ENCODE results near the gene BTG2.
"Not testable (repeated sequence)": the region's sequence is repeated elsewhere in the genome, so short reads cannot be mapped to it uniquely, and the experiment has no call there.

Gene BTG2

GRCh38 chr1:203304919-203305808 lies at the start of gene BTG2:
Gene BTG2, plus strand, starts transcription at chr1:203305519. Its CDS starts 88 bp downstream, at chr1:203305607.
- Histone ChIP-seq H3K9ac (ENCODE audit: low read length in 2 of 2) (peak within 1 kb of the TSS; percentile 98 to 100), H3K27ac (ENCODE audit: low read length) (peak within 1 kb of the TSS; percentile 100), H3K9me3 (ENCODE audit: control insufficient read depth in 2 of 2, low read length in 2 of 2) (no peaks in the 10 kb centered on the region), H3K4me1 (ENCODE audit: control insufficient read depth, insufficient read depth, low read length) (peaks cover 35% of the 10 kb centered on the region), H3K27me3 (ENCODE audit: control insufficient read depth in 1 of 2, insufficient read depth in 2 of 2, low read length in 2 of 2) (no peaks in the 10 kb centered on the region), H3K4me3 (ENCODE audit: low read length in 2 of 2) (peak within 1 kb of the TSS; percentile 71 to 98), H3K36me3 (ENCODE audit: control insufficient read depth in 2 of 2, insufficient read depth in 2 of 2, low read length in 2 of 2) (peaks cover 21 to 35% of the 10 kb centered on the region in 2 donors)

- not testable (repeated sequence) for H3K9ac ChIP-seq (ENCODE audit: low read length in 2 of 2); H3K9me3 ChIP-seq (ENCODE audit: control insufficient read depth in 2 of 2, low read length in 2 of 2); H3K36me3 ChIP-seq (ENCODE audit: control insufficient read depth in 2 of 2, insufficient read depth in 2 of 2, low read length in 2 of 2); H3K4me3 ChIP-seq (ENCODE audit: low read length in 2 of 2); H3K27ac ChIP-seq (ENCODE audit: low read length); H3K27me3 ChIP-seq (ENCODE audit: control insufficient read depth in 1 of 2, insufficient read depth in 2 of 2, low read length in 2 of 2); H3K4me1 ChIP-seq (ENCODE audit: control insufficient read depth, insufficient read depth, low read length)
These were observed 48.7 kb upstream of the BTG2 start for GRCh38 chr1:203256636-203257035.

DNA sequence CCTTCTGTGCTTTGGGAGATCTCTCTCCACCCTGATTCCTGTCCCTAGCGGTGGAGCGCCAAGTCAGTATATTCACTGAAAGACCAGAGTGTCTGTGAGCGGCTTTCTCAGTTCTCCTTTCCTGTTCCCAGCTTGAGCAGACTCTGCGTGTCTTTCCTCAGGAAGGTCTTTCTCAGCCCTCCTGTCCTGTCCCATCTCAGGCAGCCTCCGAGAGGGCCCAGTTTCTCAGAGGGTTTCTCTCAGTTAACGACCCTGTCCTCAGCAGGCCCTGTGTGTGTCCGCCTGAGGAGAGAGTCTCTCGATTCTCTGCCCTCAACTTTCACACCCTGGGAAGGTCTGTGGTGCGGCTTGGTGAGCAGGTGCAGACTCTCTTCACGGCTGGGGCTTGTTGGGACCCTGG lies 41.8 kb upstream of the BTG2 start:
- H3K9ac ChIP-seq (ENCODE audit: low read length in 2 of 2), result no peak overlapping the region
- no peaks in the 10 kb centered on the region for H3K27me3 ChIP-seq (ENCODE audit: control insufficient read depth in 1 of 2, insufficient read depth in 2 of 2, low read length in 2 of 2)
- H3K4me3 ChIP-seq (ENCODE audit: low read length in 2 of 2), result no peak overlapping the region
- no peaks in the 10 kb centered on the region for H3K36me3 ChIP-seq (ENCODE audit: control insufficient read depth in 2 of 2, insufficient read depth in 2 of 2, low read length in 2 of 2)
- no peaks in the 10 kb centered on the region for H3K9me3 ChIP-seq (ENCODE audit: control insufficient read depth in 2 of 2, low read length in 2 of 2)
- H3K4me1 ChIP-seq (ENCODE audit: control insufficient read depth, insufficient read depth, low read length), result peaks cover 4% of the 10 kb centered on the region
- H3K27ac ChIP-seq (ENCODE audit: low read length), result no peak overlapping the region

- Histone ChIP-seq H3K27me3 (ENCODE audit: control insufficient read depth in 1 of 2, insufficient read depth in 2 of 2, low read length in 2 of 2) (no peaks in the 10 kb centered on the region), H3K27ac (ENCODE audit: low read length) (no peak overlapping the region)
These were observed 41.2 kb upstream of the BTG2 start for GRCh38 chr1:203264052-203264501.

DNA sequence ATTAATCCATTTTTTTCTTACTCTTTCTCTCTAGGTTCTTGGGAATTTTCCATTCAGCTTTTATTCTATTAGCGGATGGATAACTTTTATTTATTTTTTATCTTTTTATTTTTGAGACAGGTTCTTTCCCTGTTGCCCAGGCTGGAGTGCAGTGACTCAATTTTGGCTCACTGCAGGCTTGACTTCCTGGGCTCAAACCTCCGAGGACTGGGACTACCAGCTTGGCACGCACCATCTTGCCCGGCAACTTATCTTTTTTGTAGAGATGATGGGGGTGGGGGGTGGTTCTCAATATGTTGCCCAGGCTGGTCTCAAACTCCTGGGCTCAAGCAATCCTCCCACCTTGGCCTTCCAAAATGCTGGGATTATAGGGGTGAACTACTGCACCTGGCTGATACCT lies 39.8 kb upstream of the BTG2 start:
- Histone ChIP-seq H3K27ac (ENCODE audit: low read length) (no peak overlapping the region), H3K27me3 (ENCODE audit: control insufficient read depth in 1 of 2, insufficient read depth in 2 of 2, low read length in 2 of 2) (no peaks in the 10 kb centered on the region), H3K9ac (ENCODE audit: low read length in 2 of 2) (no peak overlapping the region), H3K9me3 (ENCODE audit: control insufficient read depth in 2 of 2, low read length in 2 of 2) (no peaks in the 10 kb centered on the region), H3K4me1 (ENCODE audit: control insufficient read depth, insufficient read depth, low read length) (peaks cover 7% of the 10 kb centered on the region), H3K4me3 (ENCODE audit: low read length in 2 of 2) (no peak overlapping the region), H3K36me3 (ENCODE audit: control insufficient read depth in 2 of 2, insufficient read depth in 2 of 2, low read length in 2 of 2) (no peaks in the 10 kb centered on the region)

More at GRCh38 chr1:203264052-203264501, 41.2 kb upstream of the BTG2 start:
- H3K36me3 ChIP-seq (ENCODE audit: control insufficient read depth in 2 of 2, insufficient read depth in 2 of 2, low read length in 2 of 2), result no peaks in the 10 kb centered on the region
- H3K9me3 ChIP-seq (ENCODE audit: control insufficient read depth in 2 of 2, low read length in 2 of 2), result no peaks in the 10 kb centered on the region
- H3K9ac ChIP-seq (ENCODE audit: low read length in 2 of 2), result no peak overlapping the region
- H3K4me1 ChIP-seq (ENCODE audit: control insufficient read depth, insufficient read depth, low read length), result peaks cover 7% of the 10 kb centered on the region
- H3K4me3 ChIP-seq (ENCODE audit: low read length in 2 of 2), result no peak overlapping the region

- H3K9ac ChIP-seq (ENCODE audit: low read length in 2 of 2); H3K27ac ChIP-seq (ENCODE audit: low read length); H3K27me3 ChIP-seq (ENCODE audit: control insufficient read depth in 1 of 2, insufficient read depth in 2 of 2, low read length in 2 of 2); H3K4me3 ChIP-seq (ENCODE audit: low read length in 2 of 2); H3K9me3 ChIP-seq (ENCODE audit: control insufficient read depth in 2 of 2, low read length in 2 of 2); H3K36me3 ChIP-seq (ENCODE audit: control insufficient read depth in 2 of 2, insufficient read depth in 2 of 2, low read length in 2 of 2): not testable (repeated sequence)
- H3K4me1 ChIP-seq (ENCODE audit: control insufficient read depth, insufficient read depth, low read length), result peaks cover 12% of the 10 kb centered on the region
These were observed 39.2 kb upstream of the BTG2 start for GRCh38 chr1:203266140-203266539.

- Histone ChIP-seq H3K27me3 (ENCODE audit: control insufficient read depth in 1 of 2, insufficient read depth in 2 of 2, low read length in 2 of 2) (no peaks in the 10 kb centered on the region), H3K36me3 (ENCODE audit: control insufficient read depth in 2 of 2, insufficient read depth in 2 of 2, low read length in 2 of 2) (no peaks in the 10 kb centered on the region), H3K9me3 (ENCODE audit: control insufficient read depth in 2 of 2, low read length in 2 of 2) (no peaks in the 10 kb centered on the region), H3K27ac (ENCODE audit: low read length) (peak overlapping the region; percentile 88), H3K4me3 (ENCODE audit: low read length in 2 of 2) (peak overlapping the region; percentile 82 to 89), H3K9ac (ENCODE audit: low read length in 2 of 2) (peak overlapping the region; percentile 76 to 95), H3K4me1 (ENCODE audit: control insufficient read depth, insufficient read depth, low read length) (peaks cover 17% of the 10 kb centered on the region)
These were observed 37.9 kb upstream of the BTG2 start for GRCh38 chr1:203267347-203267846.

GRCh38 chr1:203267912-203268311 lies 37.4 kb upstream of the BTG2 start:
- Histone ChIP-seq H3K9ac (ENCODE audit: low read length in 2 of 2) (peak overlapping the region; percentile 76 to 95), H3K4me3 (ENCODE audit: low read length in 2 of 2) (peak overlapping the region; percentile 82 to 89), H3K36me3 (ENCODE audit: control insufficient read depth in 2 of 2, insufficient read depth in 2 of 2, low read length in 2 of 2) (no peaks in the 10 kb centered on the region), H3K27me3 (ENCODE audit: control insufficient read depth in 1 of 2, insufficient read depth in 2 of 2, low read length in 2 of 2) (no peaks in the 10 kb centered on the region), H3K4me1 (ENCODE audit: control insufficient read depth, insufficient read depth, low read length) (peaks cover 23% of the 10 kb centered on the region), H3K27ac (ENCODE audit: low read length) (peak overlapping the region; percentile 88), H3K9me3 (ENCODE audit: control insufficient read depth in 2 of 2, low read length in 2 of 2) (no peaks in the 10 kb centered on the region)

DNA sequence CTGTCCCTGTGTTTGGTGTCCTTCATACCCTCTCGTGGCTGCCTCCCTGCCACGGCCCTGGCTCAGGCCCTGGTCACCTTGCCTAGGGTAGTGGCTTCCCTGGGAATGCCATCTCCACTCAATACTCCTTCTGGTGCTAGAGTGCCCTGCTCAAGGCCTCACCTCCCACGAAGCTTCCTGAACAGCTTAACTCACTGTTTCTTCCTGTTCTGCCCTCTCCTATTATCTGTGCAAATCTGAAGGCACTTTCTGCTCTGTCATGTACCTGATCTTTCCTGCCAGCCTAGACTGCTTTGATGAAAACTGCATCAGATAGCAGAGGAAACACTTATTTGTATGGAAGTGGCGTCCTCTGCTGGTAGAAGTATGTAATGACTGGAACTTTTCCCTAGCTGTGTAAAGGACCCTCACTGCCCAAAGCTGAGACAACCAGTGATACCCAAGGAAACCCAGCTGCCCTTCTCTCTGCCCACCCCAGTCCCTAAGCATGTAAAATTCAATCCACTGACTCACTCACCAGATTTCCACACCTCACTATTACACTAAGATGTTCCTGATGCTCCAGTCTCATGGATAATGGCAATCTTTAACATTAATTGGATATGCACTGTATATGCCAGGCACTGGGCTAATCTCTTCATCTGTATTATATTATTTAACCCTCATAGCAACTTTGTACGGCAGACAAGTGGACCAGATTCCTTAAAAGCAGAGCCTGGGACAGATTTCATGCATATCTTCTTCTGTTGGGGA lies 36.2 kb upstream of the BTG2 start:
- no peak overlapping the region for H3K4me3 ChIP-seq (ENCODE audit: low read length in 2 of 2)
- H3K4me1 ChIP-seq (ENCODE audit: control insufficient read depth, insufficient read depth, low read length), result peaks cover 33% of the 10 kb centered on the region
- no peak overlapping the region for H3K9ac ChIP-seq (ENCODE audit: low read length in 2 of 2)

DNA sequence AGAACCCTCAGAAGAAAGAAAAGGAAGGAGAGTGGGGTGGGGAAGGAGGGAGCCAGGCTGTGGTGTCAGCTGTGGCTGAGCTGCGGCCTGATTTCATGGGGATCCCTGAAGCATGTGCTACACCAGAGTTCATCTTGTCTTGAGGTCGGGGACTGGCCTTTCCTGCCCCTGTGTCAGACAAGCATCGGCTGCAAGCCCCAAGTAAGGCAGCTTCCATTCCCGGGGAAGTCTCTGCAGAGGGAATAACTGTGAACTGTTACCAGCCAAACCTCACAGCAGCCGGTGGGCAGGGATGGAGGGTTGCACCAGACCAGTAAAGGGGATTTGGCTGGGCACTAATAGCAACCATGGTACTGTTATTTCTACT lies 35.7 kb upstream of the BTG2 start:
- Histone ChIP-seq H3K4me1 (ENCODE audit: control insufficient read depth, insufficient read depth, low read length) (peaks cover 39% of the 10 kb centered on the region), H3K27ac (ENCODE audit: low read length) (no peak overlapping the region), H3K4me3 (ENCODE audit: low read length in 2 of 2) (no peak overlapping the region), H3K9me3 (ENCODE audit: control insufficient read depth in 2 of 2, low read length in 2 of 2) (no peaks in the 10 kb centered on the region), H3K27me3 (ENCODE audit: control insufficient read depth in 1 of 2, insufficient read depth in 2 of 2, low read length in 2 of 2) (no peaks in the 10 kb centered on the region), H3K9ac (ENCODE audit: low read length in 2 of 2) (no peak overlapping the region), H3K36me3 (ENCODE audit: control insufficient read depth in 2 of 2, insufficient read depth in 2 of 2, low read length in 2 of 2) (no peaks in the 10 kb centered on the region)

More for the DNA sequence above, 36.2 kb upstream of the BTG2 start:
- no peaks in the 10 kb centered on the region for H3K27me3 ChIP-seq (ENCODE audit: control insufficient read depth in 1 of 2, insufficient read depth in 2 of 2, low read length in 2 of 2)
- no peaks in the 10 kb centered on the region for H3K9me3 ChIP-seq (ENCODE audit: control insufficient read depth in 2 of 2, low read length in 2 of 2)
- no peak overlapping the region for H3K27ac ChIP-seq (ENCODE audit: low read length)
- no peaks in the 10 kb centered on the region for H3K36me3 ChIP-seq (ENCODE audit: control insufficient read depth in 2 of 2, insufficient read depth in 2 of 2, low read length in 2 of 2)

Data from stomach smooth muscle (tissue), 2 donors.